Mesothelial cell of epicardium (in vitro differentiated cells): ENCODE measurements around the gene GMDS. TPM values are rescaled to one million over a fixed set of nuclear protein-coding genes. Genes with fewer than 3 reads are reported as not detected.

Experiments
- DNase-seq, 2 experiments: peaks; one replicate each; pipeline ENCODE4 v3.0.0; 2021; ENCODE audit warnings: low spot score in 2 of 2; ENCODE audit not compliant: unreplicated experiment in 2 of 2
- H3K27ac Mint-ChIP-seq: 2 replicates; pipeline ENCODE4 v1.8.0; 2021; ENCODE audit warnings: mixed read lengths
- H3K27me3 Mint-ChIP-seq: 2 replicates; pipeline ENCODE4 v1.8.0; 2021; ENCODE audit warnings: low read depth, mixed read lengths
- H3K36me3 Mint-ChIP-seq: 2 replicates; pipeline ENCODE4 v1.8.0; 2021; ENCODE audit warnings: mixed read lengths
- H3K4me1 Mint-ChIP-seq: 2 replicates; pipeline ENCODE4 v1.8.0; 2021; ENCODE audit warnings: mixed read lengths
- H3K4me3 Mint-ChIP-seq: 2 replicates; pipeline ENCODE4 v1.8.0; 2021; ENCODE audit warnings: mild to moderate bottlenecking, moderate library complexity, mixed read lengths
- H3K9me3 Mint-ChIP-seq: 2 replicates; pipeline ENCODE4 v1.8.0; 2021; ENCODE audit warnings: mixed read lengths
- total RNA-seq: library from RNA; stranded (reverse); gene quantifications from 3 replicates; pipeline ENCODE4 v1.2.1, GENCODE V29; 2021
- TF ChIP-seq, protein P1 (sequence below): fragments of 200-600 bp; sonication (generic); IDR thresholded peaks from one replicate; pipeline ENCODE4 v1.5.0; 2021; ENCODE audit warnings: antibody characterized with exemption; ENCODE audit not compliant: unreplicated experiment

The GMDS gene
- total RNA-seq, 1 donor from 2014 or later = 39.9 TPM

GRCh38 chr6:1890071-1890470, 355.3 kb downstream of the GMDS start:
- Mint-ChIP-seq H3K9me3 (peaks cover 10% of the 10 kb centered on the region), H3K4me1 (peaks cover 27% of the 10 kb centered on the region), H3K4me3 (no peak overlapping the region), H3K27ac (no peak overlapping the region), H3K36me3 (no peaks in the 10 kb centered on the region), H3K27me3 (no peaks in the 10 kb centered on the region)
- no peak for DNase-seq
- TF ChIP-seq, protein P1, sequence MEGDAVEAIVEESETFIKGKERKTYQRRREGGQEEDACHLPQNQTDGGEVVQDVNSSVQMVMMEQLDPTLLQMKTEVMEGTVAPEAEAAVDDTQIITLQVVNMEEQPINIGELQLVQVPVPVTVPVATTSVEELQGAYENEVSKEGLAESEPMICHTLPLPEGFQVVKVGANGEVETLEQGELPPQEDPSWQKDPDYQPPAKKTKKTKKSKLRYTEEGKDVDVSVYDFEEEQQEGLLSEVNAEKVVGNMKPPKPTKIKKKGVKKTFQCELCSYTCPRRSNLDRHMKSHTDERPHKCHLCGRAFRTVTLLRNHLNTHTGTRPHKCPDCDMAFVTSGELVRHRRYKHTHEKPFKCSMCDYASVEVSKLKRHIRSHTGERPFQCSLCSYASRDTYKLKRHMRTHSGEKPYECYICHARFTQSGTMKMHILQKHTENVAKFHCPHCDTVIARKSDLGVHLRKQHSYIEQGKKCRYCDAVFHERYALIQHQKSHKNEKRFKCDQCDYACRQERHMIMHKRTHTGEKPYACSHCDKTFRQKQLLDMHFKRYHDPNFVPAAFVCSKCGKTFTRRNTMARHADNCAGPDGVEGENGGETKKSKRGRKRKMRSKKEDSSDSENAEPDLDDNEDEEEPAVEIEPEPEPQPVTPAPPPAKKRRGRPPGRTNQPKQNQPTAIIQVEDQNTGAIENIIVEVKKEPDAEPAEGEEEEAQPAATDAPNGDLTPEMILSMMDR = no peak

- Mint-ChIP-seq H3K36me3 (no peaks in the 10 kb centered on the region), H3K27ac (peak overlapping the region; percentile 96), H3K9me3 (peaks cover 15% of the 10 kb centered on the region), H3K4me3 (peak overlapping the region; percentile 31), H3K4me1 (peaks cover 49% of the 10 kb centered on the region), H3K27me3 (no peaks in the 10 kb centered on the region)
- TF ChIP-seq, protein P1 = no peak
- peak in 1 of 2 experiments; percentile 48 for DNase-seq
Measured at GRCh38 chr6:1885576-1886011, 359.8 kb downstream of the GMDS start.

DNA sequence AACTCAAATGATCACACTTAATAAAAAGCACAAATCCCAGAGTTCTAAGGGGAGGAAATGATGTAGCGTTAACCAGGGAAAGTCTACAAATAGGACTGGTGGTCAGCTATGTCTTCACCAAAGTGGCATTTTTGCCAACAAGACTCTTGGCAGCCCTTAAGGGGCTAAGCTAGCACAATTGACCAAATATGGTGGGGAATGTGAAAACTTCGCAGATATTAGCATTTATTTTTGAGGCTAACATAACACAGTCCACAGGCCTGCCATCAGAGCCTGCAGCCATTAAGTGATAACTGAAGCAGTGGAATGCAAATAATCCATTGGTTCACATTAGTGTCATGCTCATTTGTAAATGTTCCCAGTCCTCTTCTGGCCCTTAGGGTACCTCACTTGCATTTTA, 361.1 kb downstream of the GMDS start:
- Mint-ChIP-seq H3K9me3 (peaks cover 10% of the 10 kb centered on the region), H3K27me3 (no peaks in the 10 kb centered on the region), H3K4me3 (no peak overlapping the region), H3K36me3 (no peaks in the 10 kb centered on the region), H3K27ac (peak overlapping the region; percentile 96), H3K4me1 (peaks cover 49% of the 10 kb centered on the region)
- DNase-seq = no peak
- TF ChIP-seq, protein P1 = no peak

GRCh38 chr6:1878330-1878729, 367.1 kb downstream of the GMDS start:
- no peak for DNase-seq
- H3K27me3 Mint-ChIP-seq = no peaks in the 10 kb centered on the region
- H3K4me3 Mint-ChIP-seq = no peak overlapping the region
- no peaks in the 10 kb centered on the region for H3K36me3 Mint-ChIP-seq
- H3K27ac Mint-ChIP-seq = no peak overlapping the region
- peaks cover 35% of the 10 kb centered on the region for H3K4me1 Mint-ChIP-seq
- TF ChIP-seq, protein P1 = no peak
- peaks cover 6% of the 10 kb centered on the region for H3K9me3 Mint-ChIP-seq

- Mint-ChIP-seq H3K36me3 (no peaks in the 10 kb centered on the region), H3K4me3 (no peak overlapping the region), H3K4me1 (peaks cover 61% of the 10 kb centered on the region), H3K27ac (no peak overlapping the region), H3K9me3 (no peaks in the 10 kb centered on the region), H3K27me3 (peaks cover 7% of the 10 kb centered on the region)
- no peak for DNase-seq
- TF ChIP-seq, protein P1 = no peak
Measured at GRCh38 chr6:1873781-1874180, 371.6 kb downstream of the GMDS start.

DNA sequence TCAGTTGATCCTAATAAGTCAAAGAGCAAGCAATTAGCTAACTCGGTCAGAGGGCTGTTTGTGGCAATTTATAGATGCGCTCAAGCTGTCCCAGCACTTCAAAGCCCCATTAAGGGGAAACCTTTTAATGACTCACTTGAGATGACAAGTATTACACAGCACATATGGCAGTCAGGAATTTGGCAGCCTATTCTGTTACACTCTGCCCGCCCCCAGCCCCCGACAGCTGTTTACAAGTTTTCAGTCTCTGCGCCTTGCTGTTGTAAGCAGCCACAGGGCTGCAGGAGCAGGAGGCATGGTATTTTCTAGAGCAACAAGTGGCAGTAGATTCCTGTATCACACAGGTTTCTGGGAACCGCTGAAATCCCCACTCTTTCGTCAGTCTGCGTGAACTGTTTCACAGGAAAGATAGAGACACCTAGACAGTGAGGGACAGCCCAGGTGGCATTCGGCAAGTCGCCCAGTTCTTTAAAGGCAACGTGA, 372.7 kb downstream of the GMDS start:
- Mint-ChIP-seq H3K4me1 (peaks cover 61% of the 10 kb centered on the region), H3K27ac (peak overlapping the region; percentile 61), H3K36me3 (no peaks in the 10 kb centered on the region), H3K4me3 (no peak overlapping the region), H3K27me3 (peaks cover 8% of the 10 kb centered on the region), H3K9me3 (no peaks in the 10 kb centered on the region)
- TF ChIP-seq, protein P1 = no peak
- DNase-seq = no peak
